ENCODE data around the gene TMEM151B.

The TMEM151B gene

GRCh38 chr6:44243345-44243744 lies 26.9 kb upstream of the TMEM151B start:
- FAIRE-seq (no peak), DNase-seq (ENCODE audit: insufficient read length, low spot score) (no peak)
- TF ChIP-seq, protein P1, sequence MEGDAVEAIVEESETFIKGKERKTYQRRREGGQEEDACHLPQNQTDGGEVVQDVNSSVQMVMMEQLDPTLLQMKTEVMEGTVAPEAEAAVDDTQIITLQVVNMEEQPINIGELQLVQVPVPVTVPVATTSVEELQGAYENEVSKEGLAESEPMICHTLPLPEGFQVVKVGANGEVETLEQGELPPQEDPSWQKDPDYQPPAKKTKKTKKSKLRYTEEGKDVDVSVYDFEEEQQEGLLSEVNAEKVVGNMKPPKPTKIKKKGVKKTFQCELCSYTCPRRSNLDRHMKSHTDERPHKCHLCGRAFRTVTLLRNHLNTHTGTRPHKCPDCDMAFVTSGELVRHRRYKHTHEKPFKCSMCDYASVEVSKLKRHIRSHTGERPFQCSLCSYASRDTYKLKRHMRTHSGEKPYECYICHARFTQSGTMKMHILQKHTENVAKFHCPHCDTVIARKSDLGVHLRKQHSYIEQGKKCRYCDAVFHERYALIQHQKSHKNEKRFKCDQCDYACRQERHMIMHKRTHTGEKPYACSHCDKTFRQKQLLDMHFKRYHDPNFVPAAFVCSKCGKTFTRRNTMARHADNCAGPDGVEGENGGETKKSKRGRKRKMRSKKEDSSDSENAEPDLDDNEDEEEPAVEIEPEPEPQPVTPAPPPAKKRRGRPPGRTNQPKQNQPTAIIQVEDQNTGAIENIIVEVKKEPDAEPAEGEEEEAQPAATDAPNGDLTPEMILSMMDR (IDR thresholded peaks at IDR 0.05; ENCODE audit: insufficient read depth, missing control alignments): no peak

GRCh38 chr6:44245391-44245911 lies 24.8 kb upstream of the TMEM151B start:
- TF ChIP-seq, protein P1 (IDR thresholded peaks at IDR 0.05; ENCODE audit: insufficient read depth, missing control alignments): no peak
- DNase-seq (ENCODE audit: insufficient read length, low spot score): no peak
- FAIRE-seq: no peak

DNA sequence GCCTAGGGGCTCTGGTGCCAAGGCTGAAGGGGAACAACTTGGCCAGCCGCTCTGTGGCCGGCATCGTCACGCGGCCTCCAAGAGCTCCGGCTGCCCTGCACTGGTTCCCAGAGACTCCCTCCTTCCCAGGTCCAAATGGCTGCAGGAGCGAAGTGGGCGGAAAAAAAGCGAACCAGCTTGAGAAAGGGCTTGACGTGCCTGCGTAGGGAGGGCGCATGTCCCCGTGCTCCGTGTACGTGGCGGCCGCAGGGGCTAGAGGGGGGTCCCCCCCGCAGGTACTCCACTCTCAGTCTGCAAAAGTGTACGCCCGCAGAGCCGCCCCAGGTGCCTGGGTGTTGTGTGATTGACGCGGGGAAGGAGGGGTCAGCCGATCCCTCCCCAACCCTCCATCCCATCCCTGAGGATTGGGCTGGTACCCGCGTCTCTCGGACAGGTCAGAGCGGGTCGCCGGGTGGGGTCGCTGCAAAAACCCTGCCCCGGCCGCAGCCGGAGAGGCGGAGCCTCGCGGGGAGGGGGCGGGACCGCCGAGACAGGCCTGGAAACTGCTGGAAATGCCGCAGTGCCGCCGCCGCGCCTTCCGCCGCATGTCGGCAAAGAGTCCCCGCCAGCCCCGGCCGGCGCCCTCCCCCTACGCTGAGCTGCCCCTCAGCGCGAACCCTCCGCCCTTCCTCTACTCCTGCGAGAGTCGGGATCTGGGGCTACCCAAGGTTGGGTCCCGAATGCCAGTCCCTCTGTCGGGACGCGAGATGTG lies 24.2 kb upstream of the TMEM151B start:
- FAIRE-seq: no peak
- TF ChIP-seq, protein P1 (IDR thresholded peaks at IDR 0.05; ENCODE audit: insufficient read depth, missing control alignments): peak; percentile 42
- DNase-seq (ENCODE audit: insufficient read length, low spot score): peak; percentile 62

GRCh38 chr6:44246663-44247337 lies 23.4 kb upstream of the TMEM151B start, which contains the start of gene HSP90AB1:
HSP90AB1 (plus strand) TSS chr6:44247101; CDS start chr6:44248630, 1,529 bp downstream.
- peak; percentile 86 for DNase-seq (ENCODE audit: insufficient read length, low spot score)
- no peak for FAIRE-seq
- TF ChIP-seq, protein P1 (IDR thresholded peaks at IDR 0.05; ENCODE audit: insufficient read depth, missing control alignments): no peak

- TF ChIP-seq, protein P1 (IDR thresholded peaks at IDR 0.05; ENCODE audit: insufficient read depth, missing control alignments): no peak
- DNase-seq (ENCODE audit: insufficient read length, low spot score) (no peak), FAIRE-seq (no peak)
These were observed 22.6 kb upstream of the TMEM151B start for GRCh38 chr6:44247338-44248302.

- DNase-seq (ENCODE audit: insufficient read length, low spot score): no peak
- FAIRE-seq: no peak
- TF ChIP-seq, protein P1 (IDR thresholded peaks at IDR 0.05; ENCODE audit: insufficient read depth, missing control alignments): no peak
These were observed 21.7 kb upstream of the TMEM151B start for GRCh38 chr6:44248579-44248978.
